Measurements from ENCODE around the gene RNF157. TPM values are rescaled to one million over a fixed set of nuclear protein-coding genes. Genes with fewer than 3 reads are reported as not detected.

The RNF157 gene
- total and polyA plus RNA-seq, 9 of the 15 experiments (the other 6 are each of a cell fraction or from before 2014, with no cell fraction given), result 8.1 to 31.7 (median 20.8) TPM

GRCh38 chr17:76103274-76104139 lies 136.8 kb downstream of the RNF157 start, which contains the start of gene EXOC7 (continued):
- TF ChIP-seq PRDM10 (IDR thresholded peaks at IDR 0.05; ENCODE audit: partially characterized antibody) (peak; percentile 25), ADNP (tag; IDR thresholded peaks at IDR 0.05) (no peak), TRIM24 (IDR thresholded peaks at IDR 0.05) (0 out of 4 replicates have a peak, but pooled peaks of 1 of the 2 experiments have one; percentile 10), NONO (IDR thresholded peaks at IDR 0.05; ENCODE audit: low read depth in 2 of 2, low read length in 1 of 2) (no peak), EP400 (IDR thresholded peaks at IDR 0.05) (peak; percentile 63), NRF1 (conservative IDR thresholded peaks at IDR 0.05 in 1 of 2, IDR thresholded peaks at IDR 0.05 in 1 of 2) (peak; percentile 92 to 93), HEY1 (CRISPR knock-in tag; IDR thresholded peaks at IDR 0.05; ENCODE audit: borderline replicate concordance) (no peak), HDAC2 (IDR thresholded peaks at IDR 0.05) (no peak; the same call in 1 of the 2 replicates), HMGXB4 (CRISPR knock-in tag; IDR thresholded peaks at IDR 0.05) (0 out of 2 replicates have a peak, but pooled peaks have one; percentile 67), NR3C1 (CRISPR knock-in tag; IDR thresholded peaks at IDR 0.05) (no peak), E4F1 (CRISPR knock-in tag; IDR thresholded peaks at IDR 0.05; ENCODE audit: borderline replicate concordance) (no peak), ZNF12 (CRISPR knock-in tag; IDR thresholded peaks at IDR 0.05) (no peak), ZKSCAN8 (CRISPR knock-in tag; IDR thresholded peaks at IDR 0.05) (no peak), NR2F6 (CRISPR knock-in tag; IDR thresholded peaks at IDR 0.05) (no peak), TAF15 (IDR thresholded peaks at IDR 0.05; ENCODE audit: low read depth, low read length) (no peak)
- TF ChIP-seq, protein P1, sequence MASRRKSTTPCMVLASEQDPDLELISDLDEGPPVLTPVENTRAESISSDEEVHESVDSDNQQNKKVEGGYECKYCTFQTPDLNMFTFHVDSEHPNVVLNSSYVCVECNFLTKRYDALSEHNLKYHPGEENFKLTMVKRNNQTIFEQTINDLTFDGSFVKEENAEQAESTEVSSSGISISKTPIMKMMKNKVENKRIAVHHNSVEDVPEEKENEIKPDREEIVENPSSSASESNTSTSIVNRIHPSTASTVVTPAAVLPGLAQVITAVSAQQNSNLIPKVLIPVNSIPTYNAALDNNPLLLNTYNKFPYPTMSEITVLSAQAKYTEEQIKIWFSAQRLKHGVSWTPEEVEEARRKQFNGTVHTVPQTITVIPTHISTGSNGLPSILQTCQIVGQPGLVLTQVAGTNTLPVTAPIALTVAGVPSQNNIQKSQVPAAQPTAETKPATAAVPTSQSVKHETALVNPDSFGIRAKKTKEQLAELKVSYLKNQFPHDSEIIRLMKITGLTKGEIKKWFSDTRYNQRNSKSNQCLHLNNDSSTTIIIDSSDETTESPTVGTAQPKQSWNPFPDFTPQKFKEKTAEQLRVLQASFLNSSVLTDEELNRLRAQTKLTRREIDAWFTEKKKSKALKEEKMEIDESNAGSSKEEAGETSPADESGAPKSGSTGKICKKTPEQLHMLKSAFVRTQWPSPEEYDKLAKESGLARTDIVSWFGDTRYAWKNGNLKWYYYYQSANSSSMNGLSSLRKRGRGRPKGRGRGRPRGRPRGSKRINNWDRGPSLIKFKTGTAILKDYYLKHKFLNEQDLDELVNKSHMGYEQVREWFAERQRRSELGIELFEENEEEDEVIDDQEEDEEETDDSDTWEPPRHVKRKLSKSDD (conservative IDR thresholded peaks at IDR 0.05; ENCODE audit: low read length), result peak; percentile 62; the same call in 1 of the 2 replicates
